HG03457 (cell line): ENCODE measurements around the gene CUEDC1.
A peak's percentile ranks its signal among the peaks of the same experiment; 100 is the strongest.

Experiments
- ATAC-seq: cut with Tn5 transposase; IDR thresholded peaks from one replicate; pipeline ENCODE4 v1.9.1; 2021; ENCODE audit warnings: moderate number of reproducible peaks; ENCODE audit not compliant: unreplicated experiment

The CUEDC1 gene, protein sequence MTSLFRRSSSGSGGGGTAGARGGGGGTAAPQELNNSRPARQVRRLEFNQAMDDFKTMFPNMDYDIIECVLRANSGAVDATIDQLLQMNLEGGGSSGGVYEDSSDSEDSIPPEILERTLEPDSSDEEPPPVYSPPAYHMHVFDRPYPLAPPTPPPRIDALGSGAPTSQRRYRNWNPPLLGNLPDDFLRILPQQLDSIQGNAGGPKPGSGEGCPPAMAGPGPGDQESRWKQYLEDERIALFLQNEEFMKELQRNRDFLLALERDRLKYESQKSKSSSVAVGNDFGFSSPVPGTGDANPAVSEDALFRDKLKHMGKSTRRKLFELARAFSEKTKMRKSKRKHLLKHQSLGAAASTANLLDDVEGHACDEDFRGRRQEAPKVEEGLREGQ

DNA sequence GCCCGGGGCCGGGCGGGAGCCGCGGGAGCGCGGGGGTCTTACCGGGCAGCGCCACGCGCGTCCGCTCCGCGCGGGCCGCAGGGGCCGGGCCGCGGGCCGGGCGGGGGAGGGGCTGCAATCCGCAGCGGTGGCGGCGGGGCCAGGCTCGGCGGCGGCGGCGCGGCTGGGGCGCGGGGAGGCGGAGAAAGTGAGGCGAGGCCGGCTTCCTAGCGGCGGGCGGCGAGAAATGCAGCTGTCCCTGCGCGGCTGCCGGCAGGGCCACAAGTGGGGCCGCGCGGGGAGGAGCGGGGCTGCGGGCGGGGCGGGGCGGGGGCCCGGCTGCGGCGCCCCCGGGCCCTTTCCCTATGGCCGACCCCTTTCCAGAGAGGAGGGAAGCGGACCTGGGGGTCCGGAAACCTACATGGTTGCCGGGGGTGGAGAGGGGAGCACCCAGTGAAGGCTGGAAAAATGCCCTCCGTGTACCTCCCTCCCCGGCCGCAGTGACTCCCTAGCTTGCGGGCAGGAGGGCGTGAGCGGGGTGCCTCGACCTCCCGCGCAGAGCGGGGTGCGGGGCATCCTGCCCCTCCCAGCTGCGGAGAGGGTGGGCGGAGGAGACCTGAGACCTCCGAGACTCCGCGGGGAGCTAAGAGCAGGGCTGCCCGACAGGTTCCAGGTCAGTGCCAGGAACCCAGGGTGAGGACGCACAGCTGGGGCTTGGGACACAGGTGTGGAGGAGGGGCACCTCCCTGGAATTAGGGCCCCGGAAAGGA is at the start of gene CUEDC1:
Gene CUEDC1, minus strand, starts transcription at position 230 of the 749 bp plus-strand sequence. CDS start 69,848 bp downstream, outside the sequence.
- ATAC-seq = no peak

DNA sequence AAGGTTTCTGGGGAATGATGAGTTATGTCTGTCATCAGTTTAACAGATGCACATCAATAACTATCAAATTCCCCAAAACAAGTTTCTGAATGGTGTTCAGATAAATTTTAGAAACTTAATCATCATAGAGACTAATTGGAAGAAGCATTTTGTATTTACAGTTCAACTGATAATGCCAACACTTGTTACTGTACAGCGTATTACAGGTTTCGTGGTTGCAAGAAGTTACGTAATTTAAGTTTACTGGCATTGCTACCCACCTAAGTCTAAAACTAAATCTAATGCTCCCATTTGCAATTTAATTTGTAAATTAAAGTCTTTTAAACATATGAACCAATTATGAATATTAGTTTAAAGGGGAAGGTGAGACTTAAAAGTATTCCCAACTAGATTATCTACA is 48.8 kb upstream of the CUEDC1 start:
- ATAC-seq = no peak

DNA sequence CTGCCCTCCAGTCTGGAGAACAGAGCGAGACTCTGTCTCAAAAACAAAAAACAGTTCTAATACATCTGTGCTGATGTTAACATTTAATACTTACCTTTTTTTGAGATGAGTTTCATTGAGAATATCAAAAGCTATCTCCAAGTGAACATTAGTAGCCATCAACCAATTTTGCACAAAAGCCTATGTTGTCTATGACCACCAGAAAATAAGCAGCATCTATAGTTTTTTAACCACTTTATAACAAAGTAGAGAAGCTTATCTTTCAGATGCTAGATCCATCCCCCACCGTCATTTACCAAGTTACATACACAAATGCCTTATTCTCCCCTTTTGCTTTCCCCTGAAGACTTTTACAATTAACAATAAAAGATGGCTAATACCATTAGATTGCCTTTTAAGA is 47.8 kb upstream of the CUEDC1 start:
- no peak for ATAC-seq

DNA sequence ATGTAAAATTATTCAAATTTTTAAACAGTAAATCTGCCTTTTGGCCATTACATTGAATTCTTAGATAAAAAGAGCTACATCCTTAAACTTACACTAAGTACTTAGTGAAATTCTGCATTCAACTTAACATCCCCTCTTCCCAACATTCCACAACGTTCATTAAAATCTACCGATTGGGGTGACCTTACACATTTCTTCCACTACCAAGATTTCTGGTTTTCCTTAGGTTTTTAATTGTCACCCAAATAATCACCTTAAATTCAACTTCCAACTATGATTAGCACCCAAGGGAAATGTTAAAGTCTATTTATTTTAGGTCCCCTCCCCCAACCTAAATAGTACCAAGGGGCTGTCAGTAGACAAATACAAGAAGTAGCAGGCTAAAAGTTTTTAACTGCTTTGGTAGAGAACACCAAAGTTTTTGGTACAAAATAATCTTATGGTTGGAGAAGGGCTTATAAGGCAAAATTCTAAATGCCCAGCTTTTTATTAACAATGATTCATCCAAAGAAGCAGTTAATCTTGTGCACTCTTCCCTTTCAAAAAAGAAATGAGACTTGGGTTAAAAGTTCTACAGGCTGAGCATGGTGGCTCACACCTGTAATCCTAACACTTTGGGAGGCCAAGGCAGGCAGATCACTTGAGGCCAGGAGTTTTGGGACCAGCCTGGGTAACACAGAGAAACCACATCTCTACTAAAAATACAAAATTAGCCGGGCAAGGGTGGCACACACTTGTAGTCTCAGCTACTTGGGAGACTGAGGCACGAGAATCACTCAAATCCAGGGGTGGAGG is 47.1 kb upstream of the CUEDC1 start:
- ATAC-seq = no peak

DNA sequence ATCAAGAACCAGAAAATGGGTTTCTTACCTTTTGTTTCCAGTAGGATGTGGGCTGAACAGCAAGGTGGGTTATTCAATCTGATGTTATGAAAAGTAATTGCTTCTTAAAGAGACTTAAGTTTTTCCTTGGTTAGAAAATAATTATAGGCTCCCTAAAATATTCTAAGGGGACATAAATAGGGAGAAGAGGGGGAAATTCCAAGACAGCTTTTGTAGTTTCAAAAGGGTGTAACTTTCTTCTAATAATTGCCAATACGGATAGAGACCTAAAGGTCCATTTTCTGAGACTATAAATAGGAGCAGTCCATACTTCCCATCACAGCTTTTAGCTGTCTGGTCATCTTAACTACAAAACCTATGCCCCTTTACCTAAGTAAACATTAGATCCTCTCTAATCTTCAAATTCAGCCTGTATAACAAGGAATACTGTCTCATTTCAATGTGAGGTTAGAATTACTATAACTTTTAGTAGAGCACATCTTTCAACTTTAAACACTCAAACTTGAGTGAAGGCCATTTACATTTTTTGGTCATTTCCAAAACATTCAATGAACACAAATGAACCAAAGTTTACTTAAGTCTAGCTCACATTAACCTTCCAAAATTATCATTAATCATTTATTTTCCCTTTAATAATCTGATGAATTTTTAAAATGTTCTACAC is 46.4 kb upstream of the CUEDC1 start:
- ATAC-seq = no peak

DNA sequence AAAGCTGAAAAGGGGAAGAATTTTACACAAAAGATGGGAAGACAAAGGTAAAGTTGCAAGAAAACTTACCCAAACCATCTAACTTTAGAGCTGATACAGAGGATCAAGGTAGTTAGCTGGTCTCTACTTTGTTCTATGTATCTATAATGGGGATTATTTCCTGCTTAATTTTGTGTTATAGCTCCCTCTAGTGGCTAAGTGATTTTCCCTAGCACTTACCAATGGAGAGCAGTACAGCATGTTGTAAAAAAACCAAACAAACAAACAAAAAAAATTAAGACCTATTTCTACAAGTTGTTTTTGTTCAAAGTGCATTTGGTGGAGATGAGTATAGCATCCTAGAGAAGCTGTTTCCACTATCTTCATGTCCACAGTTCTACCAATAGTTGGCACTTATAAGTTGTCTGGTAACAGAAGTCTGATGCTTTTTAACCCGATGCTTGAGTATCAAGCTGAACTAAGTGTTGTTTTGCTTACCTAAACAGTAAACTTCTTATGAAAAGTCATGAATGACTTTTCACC is 44.3 kb upstream of the CUEDC1 start:
- no peak for ATAC-seq

DNA sequence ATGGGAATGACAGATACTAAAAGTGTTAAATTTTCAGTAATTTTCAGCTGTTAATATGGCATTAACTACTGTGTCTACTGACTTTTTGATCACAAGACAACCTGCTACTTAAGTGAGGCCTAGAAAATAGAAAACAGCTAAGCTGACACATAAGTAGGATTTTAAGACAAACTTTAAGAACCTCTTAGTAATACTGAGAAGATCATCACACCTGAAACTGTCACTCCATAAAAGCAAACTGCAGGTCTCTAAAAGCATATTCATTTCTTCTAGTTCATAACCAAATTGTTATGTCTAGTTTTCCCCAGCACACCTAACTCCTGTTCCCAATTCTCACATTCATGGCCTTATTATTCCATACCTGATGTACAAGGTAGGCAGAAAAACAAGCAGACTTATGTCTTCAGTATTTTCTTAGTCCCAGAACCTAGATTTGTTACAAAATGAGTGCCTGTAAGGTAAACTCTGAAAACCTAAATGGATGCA is 43.8 kb upstream of the CUEDC1 start:
- no peak for ATAC-seq

DNA sequence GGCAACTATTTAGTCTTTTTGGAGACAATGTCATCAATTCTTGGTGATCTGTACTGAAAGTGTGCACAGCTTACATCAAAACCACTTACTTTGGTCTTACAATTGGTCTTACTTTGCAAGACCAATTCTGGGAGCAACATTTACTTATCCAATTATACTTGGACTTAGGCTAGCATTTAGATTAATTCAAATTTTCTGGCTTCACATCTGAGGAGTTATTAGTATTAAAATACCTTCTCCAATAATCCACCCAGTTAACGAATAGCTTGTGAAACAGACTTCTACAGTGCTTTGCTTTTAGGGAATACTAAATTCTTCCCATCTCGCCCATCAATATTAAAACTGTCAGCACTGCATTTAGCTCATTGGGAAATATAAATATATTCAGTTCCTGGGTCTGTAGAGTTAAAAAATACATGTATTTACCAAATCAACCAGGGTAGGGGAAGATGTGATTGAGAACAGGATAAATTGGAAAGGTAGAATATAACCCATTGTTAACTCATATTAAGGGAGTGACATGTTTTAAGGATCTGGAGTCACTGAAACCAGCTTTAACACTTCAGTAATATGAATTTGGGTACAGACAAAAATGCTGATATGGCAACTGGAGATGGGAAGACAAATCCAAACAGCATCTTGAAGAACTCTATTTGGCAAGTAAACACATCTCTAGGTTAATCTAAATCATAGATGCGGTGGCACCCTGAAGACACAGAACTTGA is 42.0 kb upstream of the CUEDC1 start:
- ATAC-seq = no peak

DNA sequence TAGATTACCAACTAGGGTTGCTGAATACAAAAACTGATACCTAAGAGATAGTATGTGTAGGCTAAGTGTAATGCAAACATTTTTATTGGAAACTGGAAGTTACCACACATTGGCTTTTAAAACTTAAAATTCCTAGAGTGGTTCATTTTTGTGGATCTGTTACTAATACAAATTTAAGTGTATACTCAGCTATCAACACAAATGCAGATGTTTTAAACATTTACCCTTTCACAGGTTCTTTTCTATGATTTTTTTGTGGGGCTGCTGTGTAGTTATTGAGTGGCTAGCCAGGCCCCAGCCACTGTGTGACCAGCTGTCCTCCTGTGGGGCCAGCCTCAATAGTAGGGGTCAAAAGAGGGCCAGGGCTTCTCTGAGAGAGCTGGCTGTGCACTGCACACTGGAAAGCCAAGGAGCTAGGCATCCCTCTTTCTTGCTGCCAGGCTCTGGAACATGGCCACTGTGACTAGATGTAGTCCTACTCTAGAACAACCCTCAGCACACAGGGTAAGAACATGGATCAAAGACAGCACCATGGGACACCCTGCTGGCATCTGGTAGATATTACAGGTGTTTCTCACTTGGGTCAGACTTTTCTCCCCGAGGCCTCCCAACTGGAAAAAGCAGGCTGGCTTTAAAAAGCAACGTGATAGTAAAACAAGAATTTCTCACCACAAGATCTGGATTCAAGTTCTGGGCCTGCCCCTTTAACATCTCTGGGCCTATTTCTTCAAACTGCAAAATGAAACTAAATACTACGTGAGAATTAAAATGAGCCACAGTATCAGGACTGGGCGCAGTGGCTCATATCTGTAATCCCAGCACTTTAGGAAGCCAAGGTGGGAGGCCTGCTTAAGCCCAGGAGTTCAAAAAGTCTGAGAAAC is 40.1 kb upstream of the CUEDC1 start:
- no peak for ATAC-seq

DNA sequence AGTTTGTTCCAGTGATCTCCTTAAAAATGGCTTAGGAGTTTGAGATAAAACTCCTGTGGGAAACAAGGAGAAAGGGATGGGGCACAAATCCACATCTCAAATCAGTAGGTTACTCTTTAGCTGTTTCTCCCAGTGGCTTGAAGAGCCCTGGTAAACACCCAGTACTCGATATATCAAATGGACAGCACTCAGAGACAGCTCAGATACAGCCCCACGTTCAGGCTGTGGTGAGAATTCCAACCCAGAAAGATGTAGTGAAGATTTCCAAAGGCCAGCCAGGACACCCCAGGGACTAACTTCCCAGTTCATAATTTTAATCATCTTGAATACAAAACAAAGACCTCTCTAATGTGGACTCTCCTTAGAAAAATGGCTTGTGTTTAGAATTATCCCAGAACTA is 39.2 kb upstream of the CUEDC1 start:
- no peak for ATAC-seq

DNA sequence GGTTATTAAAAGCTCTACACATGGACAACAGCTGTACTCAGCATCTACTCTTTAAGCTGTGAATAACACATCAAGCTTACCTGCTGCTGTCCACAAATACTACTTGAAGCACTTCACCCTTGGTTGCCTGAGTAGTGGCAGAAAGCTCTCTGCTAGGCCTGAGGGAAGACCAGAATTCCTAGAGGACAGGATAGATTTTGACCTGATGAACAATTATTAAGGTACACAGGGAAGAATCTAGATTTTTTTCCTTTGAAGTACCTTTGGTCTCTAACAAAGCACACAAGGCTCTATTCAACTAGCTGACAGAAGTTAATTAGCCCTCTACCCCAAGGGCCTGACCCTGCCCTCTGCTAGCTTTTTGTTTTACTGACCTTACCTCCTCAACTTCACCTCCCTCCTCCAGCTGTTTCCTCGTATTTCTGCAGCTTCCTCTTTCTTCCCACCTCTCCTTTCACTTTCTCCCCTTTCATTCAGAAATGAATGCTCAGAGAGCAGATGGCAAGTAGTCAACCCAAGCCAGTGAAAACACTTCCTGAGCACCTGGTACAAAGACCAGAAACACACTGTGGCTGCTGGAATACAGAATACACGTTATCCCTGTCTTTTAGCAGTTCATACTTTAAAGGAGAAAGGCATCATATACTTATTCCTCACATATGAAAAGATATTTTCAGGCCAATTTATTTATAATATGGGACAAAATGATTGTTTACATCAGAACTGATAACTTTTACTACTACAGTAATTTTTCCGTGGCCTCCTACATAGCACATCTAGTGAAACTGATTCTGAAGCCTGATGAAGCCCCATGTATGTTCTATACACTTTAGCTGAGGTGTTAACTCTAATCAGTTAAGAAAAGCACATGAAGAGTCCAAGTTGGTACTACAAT is 38.5 kb upstream of the CUEDC1 start:
- no peak for ATAC-seq

DNA sequence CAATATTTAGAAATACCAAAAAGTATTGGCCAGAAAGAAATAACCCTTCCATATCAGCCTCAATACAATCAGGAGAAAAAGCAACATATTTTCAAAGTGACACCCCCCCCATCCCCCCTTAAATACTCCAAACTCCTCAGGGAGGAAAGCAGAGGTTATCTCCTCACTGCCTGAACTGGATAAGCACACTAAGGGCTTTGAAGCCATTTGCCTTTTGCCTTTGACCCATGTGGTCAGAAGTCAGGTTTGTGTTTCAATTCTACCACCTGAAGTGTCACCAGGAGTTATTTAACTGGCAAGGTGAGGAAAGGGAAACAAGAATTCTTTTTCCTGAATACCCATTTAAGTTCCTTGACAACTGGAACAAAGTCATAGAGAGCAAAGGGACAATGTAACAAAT is 36.3 kb upstream of the CUEDC1 start:
- no peak for ATAC-seq

DNA sequence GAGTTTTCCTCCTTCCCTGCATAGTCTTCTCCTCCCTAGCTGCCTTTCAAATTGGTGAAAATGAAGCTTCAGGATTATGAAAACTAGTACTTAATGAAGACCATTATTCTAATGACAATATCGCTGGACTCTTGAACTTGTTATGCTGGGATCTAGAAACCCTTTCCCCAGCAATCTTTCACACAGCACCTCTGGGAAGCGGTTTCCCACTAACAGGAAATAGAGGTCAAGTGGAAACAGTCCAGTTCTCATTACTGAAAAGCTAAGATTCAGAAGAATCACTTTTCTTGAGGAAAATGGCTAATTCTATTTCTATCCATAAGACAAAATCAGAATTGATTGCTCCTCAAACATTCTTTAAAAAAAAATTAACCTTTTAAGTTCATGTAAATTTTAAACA is 34.8 kb upstream of the CUEDC1 start:
- no peak for ATAC-seq

DNA sequence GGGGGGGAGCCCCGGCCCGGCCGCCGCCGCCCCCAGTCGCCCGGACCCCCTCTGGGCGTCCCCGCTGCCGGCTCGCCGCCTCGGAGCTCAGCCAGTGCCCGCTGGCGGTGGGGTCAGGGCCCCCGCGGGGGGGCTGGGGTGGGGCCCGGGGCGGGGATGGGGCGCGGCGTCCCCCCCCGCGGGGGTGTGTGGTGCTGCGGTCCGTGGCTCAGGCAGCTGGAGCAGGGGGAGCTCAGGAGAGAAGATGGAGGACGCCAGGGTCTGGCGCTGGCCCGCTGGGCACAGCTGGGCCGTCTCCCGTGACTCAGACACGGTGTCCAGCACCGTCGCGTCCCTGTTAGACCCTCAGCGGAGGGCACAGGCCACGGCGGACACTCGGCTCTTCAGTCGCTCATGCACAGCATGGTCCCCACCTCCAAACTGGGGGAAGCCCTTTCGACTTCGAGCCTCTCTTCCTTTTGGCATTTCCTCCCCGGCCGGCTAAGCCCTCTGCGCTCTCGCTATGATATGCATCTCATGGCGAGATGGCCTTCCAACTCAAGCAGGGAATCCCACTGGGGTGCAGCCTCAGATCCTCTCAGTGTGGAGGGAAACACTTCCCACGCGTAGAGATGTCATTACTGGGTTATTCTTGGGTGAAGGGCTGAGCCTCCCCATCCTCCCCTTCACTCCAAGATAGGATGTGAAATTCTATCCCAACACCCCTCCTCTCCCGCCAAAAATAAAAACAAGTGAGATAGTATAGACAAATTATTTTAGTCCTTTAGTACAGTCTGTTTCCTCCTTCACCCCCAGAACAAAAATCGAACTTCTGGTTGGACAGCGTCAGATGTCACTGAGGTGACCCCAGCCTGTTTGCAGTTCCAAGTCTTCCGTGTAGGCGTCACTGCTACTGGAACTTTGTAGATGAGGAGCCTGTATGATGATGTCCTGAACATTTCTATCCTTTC is 33.4 kb upstream of the CUEDC1 start:
- peak; percentile 51 for ATAC-seq

DNA sequence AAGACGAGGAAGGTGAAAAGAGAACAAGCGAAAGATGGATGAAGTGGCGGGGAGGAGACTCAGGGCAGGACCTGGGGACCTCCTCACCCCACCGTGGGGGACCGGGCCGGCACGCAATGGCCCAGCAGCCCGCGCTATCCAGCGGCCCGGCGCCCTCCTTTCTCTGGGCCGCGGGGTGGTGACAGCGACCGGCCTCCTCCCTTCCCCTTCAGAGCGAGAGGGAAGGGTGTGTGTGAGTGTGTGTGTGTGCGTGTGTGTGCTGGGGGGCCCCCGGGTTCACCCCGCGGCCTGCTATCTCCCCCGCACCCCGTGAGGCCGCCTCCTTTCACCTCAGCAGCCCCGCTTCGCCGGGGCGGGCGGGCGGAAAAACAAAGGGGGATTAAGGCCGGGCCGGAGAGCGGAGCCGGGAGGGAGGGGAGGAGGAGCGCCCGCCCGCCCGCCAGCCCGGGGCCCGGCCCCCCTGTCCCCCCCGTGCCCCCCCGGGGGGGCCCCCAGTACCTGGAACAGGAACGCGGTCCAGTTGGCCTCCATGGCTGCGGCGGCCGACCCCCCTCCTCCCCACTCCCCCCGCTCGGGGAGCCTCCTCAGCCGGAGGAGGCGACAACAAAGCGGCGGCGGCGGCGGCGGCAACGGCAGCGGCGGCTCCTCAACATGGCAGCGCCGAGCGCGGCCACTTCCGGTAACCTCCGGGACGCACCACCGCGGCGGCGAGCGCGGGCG is 32.5 kb upstream of the CUEDC1 start, which contains the start of gene VEZF1:
Gene VEZF1, minus strand, starts transcription at position 674 of the 720 bp plus-strand sequence. Its CDS starts 143 bp downstream, at position 531.
- peak; percentile 30 for ATAC-seq
